Endothelial cell of umbilical vein (primary cell): Measurements from ENCODE around the gene DYNLT2.

Experiments
- EZH2 ChIP-seq: IDR thresholded peaks from 2 replicates; pipeline ENCODE4 v1.6.1; 2012; ENCODE audit warnings: borderline replicate concordance, low read depth, mild to moderate bottlenecking, moderate library complexity, low read length, inconsistent platforms; ENCODE audit not compliant: severe bottlenecking
- FOS ChIP-seq: IDR thresholded peaks from 2 replicates; pipeline ENCODE4 v1.6.1; 2011; ENCODE audit warnings: mild to moderate bottlenecking, low read length, moderate library complexity, borderline replicate concordance; ENCODE audit not compliant: insufficient read depth
- GATA2 ChIP-seq: IDR thresholded peaks from 2 replicates; pipeline ENCODE4 v1.7.0; 2011; ENCODE audit warnings: low read depth, mild to moderate bottlenecking, moderate library complexity, mixed read lengths, low read length; ENCODE audit not compliant: insufficient read length, insufficient read depth
- JUN ChIP-seq: IDR thresholded peaks from 2 replicates; pipeline ENCODE4 v1.6.1; 2011; ENCODE audit warnings: borderline replicate concordance, low read depth; ENCODE audit not compliant: insufficient read length, insufficient read depth
- MYC ChIP-seq: IDR thresholded peaks from one replicate; pipeline ENCODE4 v1.6.1; 2011; ENCODE audit warnings: mild to moderate bottlenecking, low read depth, low read length
- POLR2A ChIP-seq: IDR thresholded peaks from 2 replicates; pipeline ENCODE4 v1.6.1; 2012; ENCODE audit warnings: low read depth, mild to moderate bottlenecking, control low read depth, low read length
- POLR2AphosphoS5 ChIP-seq: IDR thresholded peaks from 2 replicates; pipeline ENCODE4 v1.6.1; 2012; ENCODE audit warnings: low read depth, mild to moderate bottlenecking, control low read depth, low read length, moderate library complexity; ENCODE audit not compliant: insufficient read depth
- TF ChIP-seq, protein P1 (sequence below), 2 donors: IDR thresholded peaks; 1 replicate in 1 of 2; 2 replicates in 1 of 2; pipeline ENCODE4 v1.5.1; 2011; ENCODE audit warnings: low read length in 2 of 2, mild to moderate bottlenecking in 2 of 2, moderate library complexity in 2 of 2, control low read depth in 1 of 2, inconsistent platforms in 1 of 2, low read depth in 1 of 2; ENCODE audit not compliant: insufficient read depth in 1 of 2; ENCODE audit errors: extremely low read depth in 1 of 2
- TF ChIP-seq, protein P2 (sequence below): IDR thresholded peaks from 2 replicates; pipeline ENCODE4 v1.6.1; 2011; ENCODE audit not compliant: insufficient read depth, insufficient read length

DNA sequence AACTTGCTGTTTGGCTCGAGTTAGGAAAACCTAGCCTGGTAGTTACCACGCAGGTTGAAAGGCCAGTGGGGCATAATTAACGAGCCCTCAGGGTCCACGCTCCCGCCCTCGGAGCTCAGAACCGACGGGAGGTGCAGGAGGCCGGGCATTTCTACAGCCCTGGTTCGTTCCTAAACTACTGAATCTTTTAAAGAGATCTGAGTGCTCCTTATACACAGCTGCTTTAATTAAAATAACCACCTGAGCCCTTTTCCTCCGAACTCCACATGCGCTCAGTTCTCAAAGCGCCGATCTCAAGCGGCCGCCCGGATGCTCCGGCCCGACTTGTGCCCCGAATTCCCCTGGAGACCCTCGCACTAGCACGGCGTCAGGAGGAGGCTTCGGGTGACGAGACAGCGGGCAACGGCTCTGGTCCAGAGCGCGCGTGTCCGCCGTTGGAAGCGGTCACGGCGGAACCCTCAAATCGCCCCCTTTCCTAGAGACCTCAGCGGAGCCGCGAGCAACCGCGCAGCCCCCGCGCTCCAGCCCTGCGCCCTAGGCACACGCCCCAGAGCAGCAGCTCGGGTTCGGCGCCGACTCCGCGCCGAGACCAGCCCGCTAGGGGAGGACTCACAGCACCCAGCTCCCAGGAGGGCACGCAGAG, 49.9 kb downstream of the DYNLT2 start:
- TF ChIP-seq, protein P1, sequence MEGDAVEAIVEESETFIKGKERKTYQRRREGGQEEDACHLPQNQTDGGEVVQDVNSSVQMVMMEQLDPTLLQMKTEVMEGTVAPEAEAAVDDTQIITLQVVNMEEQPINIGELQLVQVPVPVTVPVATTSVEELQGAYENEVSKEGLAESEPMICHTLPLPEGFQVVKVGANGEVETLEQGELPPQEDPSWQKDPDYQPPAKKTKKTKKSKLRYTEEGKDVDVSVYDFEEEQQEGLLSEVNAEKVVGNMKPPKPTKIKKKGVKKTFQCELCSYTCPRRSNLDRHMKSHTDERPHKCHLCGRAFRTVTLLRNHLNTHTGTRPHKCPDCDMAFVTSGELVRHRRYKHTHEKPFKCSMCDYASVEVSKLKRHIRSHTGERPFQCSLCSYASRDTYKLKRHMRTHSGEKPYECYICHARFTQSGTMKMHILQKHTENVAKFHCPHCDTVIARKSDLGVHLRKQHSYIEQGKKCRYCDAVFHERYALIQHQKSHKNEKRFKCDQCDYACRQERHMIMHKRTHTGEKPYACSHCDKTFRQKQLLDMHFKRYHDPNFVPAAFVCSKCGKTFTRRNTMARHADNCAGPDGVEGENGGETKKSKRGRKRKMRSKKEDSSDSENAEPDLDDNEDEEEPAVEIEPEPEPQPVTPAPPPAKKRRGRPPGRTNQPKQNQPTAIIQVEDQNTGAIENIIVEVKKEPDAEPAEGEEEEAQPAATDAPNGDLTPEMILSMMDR (IDR thresholded peaks at IDR 0.05; ENCODE audit: extremely low read depth in 1 of 2, insufficient read depth in 1 of 2, low read depth in 1 of 2, low read length in 2 of 2), result no peak
- TF ChIP-seq POLR2A (no peak), EZH2 (no peak), MYC (no peak), FOS (no peak), POLR2AphosphoS5 (no peak), JUN (no peak), GATA2 (no peak)
- TF ChIP-seq, protein P2, sequence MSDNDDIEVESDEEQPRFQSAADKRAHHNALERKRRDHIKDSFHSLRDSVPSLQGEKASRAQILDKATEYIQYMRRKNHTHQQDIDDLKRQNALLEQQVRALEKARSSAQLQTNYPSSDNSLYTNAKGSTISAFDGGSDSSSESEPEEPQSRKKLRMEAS, result no peak
